ENCODE data around the gene WASF1.

DNA sequence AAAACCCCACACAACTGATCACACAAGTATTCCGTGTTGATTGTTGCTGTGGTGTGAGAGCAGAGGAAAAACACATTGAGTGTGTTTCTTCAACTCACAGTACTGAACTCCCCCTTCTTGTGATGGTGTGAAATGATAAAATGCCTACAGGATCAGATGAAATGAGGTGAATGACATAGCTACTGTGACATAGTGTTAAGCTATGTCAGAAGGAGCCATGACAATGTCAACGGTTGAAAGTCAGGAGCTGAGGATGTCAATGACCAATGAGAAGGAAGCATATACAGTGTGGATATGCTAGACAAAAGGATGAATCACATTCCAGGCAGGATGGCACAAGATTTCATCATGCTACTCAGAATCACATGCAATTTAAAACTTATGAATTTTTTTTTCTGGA is 38.8 kb downstream of the WASF1 start:
- TF ChIP-seq EMX1 (CRISPR knock-in tag; IDR thresholded peaks at IDR 0.05) (no peak), ZBTB43 (CRISPR knock-in tag; IDR thresholded peaks at IDR 0.05) (no peak), CBFB (CRISPR knock-in tag; IDR thresholded peaks at IDR 0.05; ENCODE audit: low read depth) (no peak), JUN (CRISPR knock-in tag; IDR thresholded peaks at IDR 0.05) (no peak), ATF6 (CRISPR knock-in tag; IDR thresholded peaks at IDR 0.05) (no peak), SP1 (CRISPR knock-in tag; conservative IDR thresholded peaks at IDR 0.05) (no peak), OVOL2 (CRISPR knock-in tag; IDR thresholded peaks at IDR 0.05; ENCODE audit: borderline replicate concordance) (no peak), ATF2 (CRISPR knock-in tag; IDR thresholded peaks at IDR 0.05; ENCODE audit: borderline replicate concordance, low read depth) (no peak)
- TF ChIP-seq, protein P1, sequence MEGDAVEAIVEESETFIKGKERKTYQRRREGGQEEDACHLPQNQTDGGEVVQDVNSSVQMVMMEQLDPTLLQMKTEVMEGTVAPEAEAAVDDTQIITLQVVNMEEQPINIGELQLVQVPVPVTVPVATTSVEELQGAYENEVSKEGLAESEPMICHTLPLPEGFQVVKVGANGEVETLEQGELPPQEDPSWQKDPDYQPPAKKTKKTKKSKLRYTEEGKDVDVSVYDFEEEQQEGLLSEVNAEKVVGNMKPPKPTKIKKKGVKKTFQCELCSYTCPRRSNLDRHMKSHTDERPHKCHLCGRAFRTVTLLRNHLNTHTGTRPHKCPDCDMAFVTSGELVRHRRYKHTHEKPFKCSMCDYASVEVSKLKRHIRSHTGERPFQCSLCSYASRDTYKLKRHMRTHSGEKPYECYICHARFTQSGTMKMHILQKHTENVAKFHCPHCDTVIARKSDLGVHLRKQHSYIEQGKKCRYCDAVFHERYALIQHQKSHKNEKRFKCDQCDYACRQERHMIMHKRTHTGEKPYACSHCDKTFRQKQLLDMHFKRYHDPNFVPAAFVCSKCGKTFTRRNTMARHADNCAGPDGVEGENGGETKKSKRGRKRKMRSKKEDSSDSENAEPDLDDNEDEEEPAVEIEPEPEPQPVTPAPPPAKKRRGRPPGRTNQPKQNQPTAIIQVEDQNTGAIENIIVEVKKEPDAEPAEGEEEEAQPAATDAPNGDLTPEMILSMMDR (IDR thresholded peaks at IDR 0.05): no peak

All from WTC11 (cell line).